Lower leg skin (tissue), 3 donors: ENCODE measurements around the gene OMP.

Experiments
- POLR2A ChIP-seq, 2 donors: fragments of 450-650 bp; IDR thresholded peaks; one replicate each; pipeline ENCODE4 v1.6.1; 2016 to 2017; ENCODE audit warnings: antibody characterized with exemption in 2 of 2, mild to moderate bottlenecking in 1 of 2, moderate library complexity in 1 of 2
- TF ChIP-seq, protein P1 (sequence below), 3 donors: fragments of 450-650 bp; IDR thresholded peaks; one replicate each; pipeline ENCODE4 v1.5.1; 2016; ENCODE audit warnings: antibody characterized with exemption in 3 of 3, mild to moderate bottlenecking in 3 of 3, moderate library complexity in 2 of 3

DNA sequence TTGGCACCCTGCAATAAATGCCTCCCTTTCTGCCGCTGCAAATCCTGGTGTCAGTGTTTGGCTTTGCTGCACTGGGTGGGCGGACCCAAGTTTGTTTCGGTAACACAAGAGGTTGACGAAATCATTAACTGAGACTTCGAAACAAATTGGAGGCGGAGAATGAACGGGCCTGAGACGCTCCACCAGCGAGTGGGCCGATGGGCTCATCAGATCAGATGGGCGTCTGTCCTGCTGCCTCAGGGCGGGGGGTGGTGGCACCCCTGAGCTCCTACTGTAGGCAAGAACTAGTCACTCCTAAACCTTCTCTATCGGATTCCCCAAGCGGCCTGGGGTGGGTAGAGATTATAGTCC is 36.8 kb upstream of the OMP start:
- TF ChIP-seq, protein P1, sequence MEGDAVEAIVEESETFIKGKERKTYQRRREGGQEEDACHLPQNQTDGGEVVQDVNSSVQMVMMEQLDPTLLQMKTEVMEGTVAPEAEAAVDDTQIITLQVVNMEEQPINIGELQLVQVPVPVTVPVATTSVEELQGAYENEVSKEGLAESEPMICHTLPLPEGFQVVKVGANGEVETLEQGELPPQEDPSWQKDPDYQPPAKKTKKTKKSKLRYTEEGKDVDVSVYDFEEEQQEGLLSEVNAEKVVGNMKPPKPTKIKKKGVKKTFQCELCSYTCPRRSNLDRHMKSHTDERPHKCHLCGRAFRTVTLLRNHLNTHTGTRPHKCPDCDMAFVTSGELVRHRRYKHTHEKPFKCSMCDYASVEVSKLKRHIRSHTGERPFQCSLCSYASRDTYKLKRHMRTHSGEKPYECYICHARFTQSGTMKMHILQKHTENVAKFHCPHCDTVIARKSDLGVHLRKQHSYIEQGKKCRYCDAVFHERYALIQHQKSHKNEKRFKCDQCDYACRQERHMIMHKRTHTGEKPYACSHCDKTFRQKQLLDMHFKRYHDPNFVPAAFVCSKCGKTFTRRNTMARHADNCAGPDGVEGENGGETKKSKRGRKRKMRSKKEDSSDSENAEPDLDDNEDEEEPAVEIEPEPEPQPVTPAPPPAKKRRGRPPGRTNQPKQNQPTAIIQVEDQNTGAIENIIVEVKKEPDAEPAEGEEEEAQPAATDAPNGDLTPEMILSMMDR (IDR thresholded peaks at IDR 0.05) = no peak
- no peak for TF ChIP-seq POLR2A (IDR thresholded peaks at IDR 0.05)
